ENCODE data around the gene ALOXE3. TPM values are rescaled to one million over a fixed set of nuclear protein-coding genes. Genes with fewer than 3 reads are reported as not detected.

Gene ALOXE3
- under 1 TPM; 0.32 to 0.33 TPM for total RNA-seq
- under 1 TPM in 1 of 2 donors, not detected in 1; 0.20 TPM for polyA plus RNA-seq

DNA sequence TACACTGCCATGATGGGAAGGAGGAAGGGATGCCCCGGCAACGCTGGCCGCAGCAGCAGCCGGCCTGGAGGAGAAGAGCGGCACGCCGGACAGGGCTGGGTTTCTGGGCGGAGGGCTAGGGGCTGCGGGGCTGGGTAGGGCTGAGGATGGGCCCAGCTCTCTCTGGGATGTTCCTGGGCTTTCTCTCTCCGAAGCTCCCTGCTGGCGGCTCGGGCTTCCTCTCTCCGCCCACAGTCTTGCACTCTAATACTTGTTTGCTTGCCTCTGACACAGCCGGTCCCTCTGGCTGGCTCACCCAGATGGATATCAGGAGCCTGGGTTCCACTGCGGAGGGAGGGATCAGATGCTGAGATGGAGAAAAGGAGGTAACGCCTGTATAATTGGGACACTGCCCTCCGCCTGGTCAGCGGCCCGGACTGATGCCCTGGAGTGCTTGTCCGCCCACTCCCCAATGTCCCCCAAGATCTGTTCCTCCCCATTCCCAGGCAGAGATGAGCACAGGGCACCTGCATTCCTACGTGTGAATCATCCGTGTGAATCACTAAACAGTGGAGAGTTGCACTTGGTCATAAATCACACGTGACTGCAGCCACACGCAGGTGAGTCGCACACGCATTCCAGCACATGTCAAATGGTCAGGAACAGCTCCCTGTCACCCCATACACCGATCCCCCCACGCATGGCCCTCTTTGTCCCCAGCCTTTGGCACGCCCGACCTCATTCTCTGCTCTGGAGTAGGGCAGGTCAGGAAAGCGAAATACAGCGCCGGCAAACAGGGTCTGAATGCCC is at the start of gene ALOXE3:
TSS of gene ALOXE3 (minus strand) at position 535 of the 789 bp plus-strand sequence. CDS start at position 11, 524 bp downstream.
- peaks cover 0 to 31% of the 10 kb centered on the region in 2 donors for H3K36me3 Mint-ChIP-seq
- intact Hi-C loops (cut with micrococcal nuclease), result loop anchor here (1.0 to 2.0 kb wide), 5 partner anchors 24 to 265 kb away; partner anchors contain the start of gene RPL26
- H3K9me3 Mint-ChIP-seq, result peaks cover 0 to 19% (median under 1%) of the 10 kb centered on the region in 8 donors
- peaks cover 29 to 60% of the 10 kb centered on the region in 2 donors for H3K27me3 Mint-ChIP-seq
- peaks cover 37% of the 10 kb centered on the region for H3K27me3 ChIP-seq (ENCODE audit: insufficient read depth, low read length)
- no peaks in the 10 kb centered on the region for H3K9me3 ChIP-seq (ENCODE audit: control insufficient read depth in 1 of 2, low read length in 2 of 2)
- peak within 1 kb of the TSS; percentile 91 to 97 (median 94) for H3K4me3 Mint-ChIP-seq
- H3K27ac Mint-ChIP-seq, result peak within 1 kb of the TSS; percentile 95 to 100 (median 98)
- peak in 1 of 5 donors; percentile 59 for DNase-seq
- ChIA-PET POLR2A (ENCODE audit: partially characterized antibody) (interaction anchor here (1.0 to 9.5 kb wide), 31 partner anchors 8 to 876 kb away, joined by 3 to 152 read pairs (median 6); partner anchors contain the start of genes AURKB, BORCS6, CTC1 and GABARAP), CTCF (ENCODE audit: partially characterized antibody) (interaction anchor here (0.6 to 4.1 kb wide), 35 partner anchors 9 to 431 kb away, joined by 3 to 89 read pairs (median 7); partner anchors contain the start of genes AURKB, BORCS6, CTC1 and GUCY2D)
- H3K4me1 ChIP-seq (ENCODE audit: insufficient read depth, low read length), result peaks cover 44% of the 10 kb centered on the region
- peaks cover 28 to 55% (median 41%) of the 10 kb centered on the region in 4 donors for H3K4me1 Mint-ChIP-seq
- H3K27ac ChIP-seq (ENCODE audit: low read depth, low read length), result peak within 1 kb of the TSS; percentile 56
- H3K4me3 ChIP-seq (ENCODE audit: low read length in 2 of 2), result peak within 1 kb of the TSS; percentile 69 to 97
- H3K36me3 ChIP-seq (ENCODE audit: insufficient read depth, low read length), result no peaks in the 10 kb centered on the region

DNA sequence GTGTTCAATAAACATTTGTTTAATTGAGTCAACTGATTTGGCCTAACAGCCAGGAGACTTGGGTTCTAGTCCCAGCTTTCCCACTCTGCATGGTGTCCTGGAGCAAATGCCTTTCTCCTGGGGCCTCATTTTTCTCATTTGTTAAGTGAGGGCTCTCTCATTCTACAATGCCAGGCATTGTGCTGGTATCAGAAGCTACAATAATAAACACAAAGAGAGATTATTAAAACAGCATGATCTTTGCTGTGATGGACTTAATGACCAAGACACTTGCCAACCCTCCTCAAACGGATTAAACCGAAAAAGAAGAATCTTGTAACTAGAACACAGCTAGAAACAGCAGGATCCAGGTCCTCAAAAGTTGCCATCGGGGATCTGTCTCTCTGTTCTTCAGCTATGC is 49.2 kb upstream of the ALOXE3 start:
- Histone ChIP-seq H3K27me3 (ENCODE audit: insufficient read depth, low read length) (no peaks in the 10 kb centered on the region), H3K4me1 (ENCODE audit: insufficient read depth, low read length) (peaks cover 29% of the 10 kb centered on the region), H3K36me3 (ENCODE audit: insufficient read depth, low read length) (no peaks in the 10 kb centered on the region), H3K9me3 (ENCODE audit: control insufficient read depth in 1 of 2, low read length in 2 of 2) (no peaks in the 10 kb centered on the region), H3K27ac (ENCODE audit: low read depth, low read length) (no peak overlapping the region), H3K4me3 (ENCODE audit: low read length in 2 of 2) (no peak overlapping the region)
- Mint-ChIP-seq H3K4me3 (no peak overlapping the region), H3K4me1 (peaks cover 22 to 43% (median 28%) of the 10 kb centered on the region in 4 donors), H3K27me3 (no peaks in the 10 kb centered on the region), H3K36me3 (peaks cover 0 to 10% of the 10 kb centered on the region in 2 donors), H3K9me3 (no peaks in the 10 kb centered on the region), H3K27ac (peak overlapping the region in 2 of 7 donors; percentile 4 to 69)
- POLR2A ChIA-PET (ENCODE audit: partially characterized antibody), result interaction anchor here (1.0 to 2.3 kb wide), 5 partner anchors 10 to 58 kb away, joined by 3 to 30 read pairs (median 7); no protein-coding TSS in a partner anchor
- intact Hi-C loops (cut with micrococcal nuclease), result no loop called here
- CTCF ChIA-PET (ENCODE audit: partially characterized antibody), result interaction anchor here (0.7 to 1.5 kb wide), 6 partner anchors 9 to 57 kb away, joined by 3 to 5 read pairs (median 4); no protein-coding TSS in a partner anchor
- no peak for DNase-seq

DNA sequence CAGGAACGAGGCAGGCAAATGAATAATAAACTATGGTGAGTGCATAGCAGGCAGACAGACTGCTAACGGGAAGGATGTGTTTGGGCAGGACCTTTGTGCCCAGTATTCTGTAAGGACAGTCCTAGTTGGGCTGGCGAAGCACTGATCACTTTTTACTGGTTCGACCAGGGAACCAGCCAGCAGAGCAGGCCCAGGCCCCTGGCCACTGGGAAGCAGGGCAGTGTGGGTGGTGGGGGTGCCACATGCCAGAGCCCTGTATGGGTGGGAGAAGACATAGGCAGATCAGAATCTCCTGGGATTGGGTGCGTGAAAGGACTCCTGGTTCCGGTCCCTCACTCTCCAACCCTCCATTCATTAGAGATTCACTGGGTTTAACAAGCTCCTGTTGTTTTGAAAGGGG is 48.4 kb upstream of the ALOXE3 start:
- no peak overlapping the region for H3K4me3 Mint-ChIP-seq
- no peak for DNase-seq
- H3K9me3 Mint-ChIP-seq, result no peaks in the 10 kb centered on the region
- no peak overlapping the region for H3K27ac ChIP-seq (ENCODE audit: low read depth, low read length)
- H3K27me3 ChIP-seq (ENCODE audit: insufficient read depth, low read length), result no peaks in the 10 kb centered on the region
- H3K9me3 ChIP-seq (ENCODE audit: control insufficient read depth in 1 of 2, low read length in 2 of 2), result no peaks in the 10 kb centered on the region
- H3K4me3 ChIP-seq (ENCODE audit: low read length in 2 of 2), result no peak overlapping the region
- H3K4me1 ChIP-seq (ENCODE audit: insufficient read depth, low read length), result peaks cover 29% of the 10 kb centered on the region
- CTCF ChIA-PET (ENCODE audit: partially characterized antibody), result interaction anchor here (1.2 kb wide), 1 partner anchor 40 kb away, joined by 4 read pairs; no protein-coding TSS in a partner anchor
- H3K36me3 ChIP-seq (ENCODE audit: insufficient read depth, low read length), result peaks cover 2% of the 10 kb centered on the region
- H3K27me3 Mint-ChIP-seq, result no peaks in the 10 kb centered on the region
- H3K36me3 Mint-ChIP-seq, result peaks cover under 1 to 14% of the 10 kb centered on the region in 2 donors
- H3K4me1 Mint-ChIP-seq, result peaks cover 20 to 39% (median 27%) of the 10 kb centered on the region in 4 donors
- peak overlapping the region in 1 of 7 donors; percentile 78 for H3K27ac Mint-ChIP-seq
- intact Hi-C loops (cut with micrococcal nuclease), result no loop called here
- POLR2A ChIA-PET (ENCODE audit: partially characterized antibody), result interaction anchor here (1.7 to 2.3 kb wide), 2 partner anchors 10 to 55 kb away, joined by 8 to 30 read pairs; no protein-coding TSS in a partner anchor

DNA sequence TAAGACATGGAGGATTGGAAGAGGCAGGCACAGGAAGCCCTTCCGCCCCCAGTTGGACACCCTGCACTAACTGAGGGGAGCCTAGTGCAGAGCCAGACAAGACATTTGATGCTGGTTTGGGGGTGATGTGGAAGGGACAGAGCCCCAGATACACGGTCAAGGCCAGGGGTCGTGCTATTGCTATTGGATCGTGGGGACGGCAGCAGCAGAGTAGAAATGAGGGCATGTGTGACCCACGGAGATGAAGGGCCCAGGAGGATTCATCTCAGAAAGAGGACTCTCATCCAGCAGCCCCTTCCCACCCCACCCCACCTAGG is 46.5 kb upstream of the ALOXE3 start:
- DNase-seq, result peak in 1 of 5 donors; percentile 19
- H3K36me3 Mint-ChIP-seq, result peaks cover 19 to 33% of the 10 kb centered on the region in 2 donors

DNA sequence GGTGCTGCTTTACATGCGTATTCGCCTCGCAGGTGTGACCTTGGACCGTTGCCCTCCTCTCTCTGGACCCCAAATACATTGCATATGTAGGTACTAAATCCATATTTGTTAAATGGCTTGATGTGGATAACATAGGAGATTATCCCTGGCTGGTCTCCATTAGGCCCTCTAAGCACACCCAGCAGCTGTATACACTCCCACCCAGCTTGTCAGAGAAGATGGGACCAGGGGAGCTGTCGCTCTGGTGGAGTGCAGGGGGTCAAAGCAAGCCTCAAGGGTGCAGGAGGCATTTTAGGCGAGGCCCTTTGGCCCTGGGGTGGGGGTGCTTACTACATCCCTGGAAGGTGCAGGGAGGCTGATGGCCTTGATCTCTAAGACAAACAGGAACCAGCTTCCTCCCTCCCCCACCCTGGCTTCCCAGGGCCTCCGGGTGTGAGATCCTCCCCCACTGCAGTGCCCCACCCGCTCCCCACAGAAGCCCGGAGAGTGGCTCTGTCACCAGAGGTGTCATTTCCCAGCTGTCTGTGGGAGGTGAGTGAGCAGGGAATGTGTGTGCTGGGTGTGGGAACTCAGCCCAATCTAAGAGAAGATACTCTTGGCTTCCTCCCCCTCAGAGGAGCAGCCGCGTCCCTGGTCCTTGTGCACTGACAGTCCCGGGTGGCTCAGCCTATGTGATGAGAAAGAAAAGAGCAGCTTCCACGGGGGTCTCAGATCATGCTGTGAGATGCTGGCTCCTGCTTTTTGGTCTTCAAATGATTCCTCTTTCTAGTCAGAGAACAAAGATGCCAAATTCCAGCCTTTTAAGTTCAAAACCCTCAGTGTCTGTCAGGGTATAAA is 45.9 kb upstream of the ALOXE3 start:
- no peaks in the 10 kb centered on the region for H3K27me3 Mint-ChIP-seq
- peak overlapping the region; percentile 83 to 93 (median 88) for H3K4me3 Mint-ChIP-seq
- intact Hi-C loops (cut with micrococcal nuclease), result loop anchor here (1.0 kb wide), 2 partner anchors 9 to 22 kb away; no protein-coding TSS in a partner anchor
- ChIA-PET POLR2A (ENCODE audit: partially characterized antibody) (interaction anchor here (0.7 to 23.4 kb wide), 21 partner anchors 10 to 581 kb away, joined by 3 to 1074 read pairs (median 6); partner anchors contain the start of genes ALOXE3, AURKB, BORCS6 and CTC1), CTCF (ENCODE audit: partially characterized antibody) (interaction anchor here (0.7 to 1.9 kb wide), 6 partner anchors 9 to 137 kb away, joined by 4 to 8 read pairs (median 4); no protein-coding TSS in a partner anchor)
- H3K27ac Mint-ChIP-seq, result peak overlapping the region; percentile 95 to 99 (median 98)
- peak; percentile 71 to 88 (median 75) for DNase-seq
- Histone ChIP-seq H3K27ac (ENCODE audit: low read depth, low read length) (peak overlapping the region; percentile 100), H3K36me3 (ENCODE audit: insufficient read depth, low read length) (peaks cover 25% of the 10 kb centered on the region), H3K9me3 (ENCODE audit: control insufficient read depth in 1 of 2, low read length in 2 of 2) (no peaks in the 10 kb centered on the region), H3K4me3 (ENCODE audit: low read length in 2 of 2) (peak overlapping the region; percentile 50 to 56), H3K4me1 (ENCODE audit: insufficient read depth, low read length) (peaks cover 54% of the 10 kb centered on the region), H3K27me3 (ENCODE audit: insufficient read depth, low read length) (no peaks in the 10 kb centered on the region)
- peaks cover 0 to 1% (median 0%) of the 10 kb centered on the region in 8 donors for H3K9me3 Mint-ChIP-seq
- peaks cover 40 to 61% (median 49%) of the 10 kb centered on the region in 4 donors for H3K4me1 Mint-ChIP-seq
- H3K36me3 Mint-ChIP-seq, result peaks cover 19 to 36% of the 10 kb centered on the region in 2 donors

More for the DNA sequence above, 46.5 kb upstream of the ALOXE3 start:
- Mint-ChIP-seq H3K4me1 (peaks cover 38 to 55% (median 45%) of the 10 kb centered on the region in 4 donors), H3K27me3 (no peaks in the 10 kb centered on the region), H3K9me3 (peaks cover 0 to 1% (median 0%) of the 10 kb centered on the region in 8 donors), H3K27ac (peak overlapping the region; percentile 95 to 99 (median 98)), H3K4me3 (peak overlapping the region; percentile 83 to 93 (median 88))
- Histone ChIP-seq H3K9me3 (ENCODE audit: control insufficient read depth in 1 of 2, low read length in 2 of 2) (no peaks in the 10 kb centered on the region), H3K4me3 (ENCODE audit: low read length in 2 of 2) (peak overlapping the region; percentile 50 to 56), H3K27ac (ENCODE audit: low read depth, low read length) (peak overlapping the region; percentile 100), H3K4me1 (ENCODE audit: insufficient read depth, low read length) (peaks cover 48% of the 10 kb centered on the region), H3K36me3 (ENCODE audit: insufficient read depth, low read length) (peaks cover 19% of the 10 kb centered on the region), H3K27me3 (ENCODE audit: insufficient read depth, low read length) (no peaks in the 10 kb centered on the region)
- ChIA-PET POLR2A (ENCODE audit: partially characterized antibody) (interaction anchor here (0.7 to 23.4 kb wide), 18 partner anchors 10 to 581 kb away, joined by 3 to 1074 read pairs (median 6); partner anchors contain the start of genes ALOXE3, BORCS6, CTC1 and HES7), CTCF (ENCODE audit: partially characterized antibody) (interaction anchor here (1.2 to 1.9 kb wide), 5 partner anchors 9 to 136 kb away, joined by 4 to 8 read pairs (median 5); no protein-coding TSS in a partner anchor)
- intact Hi-C loops (cut with micrococcal nuclease), result loop anchor here (1.0 kb wide), 2 partner anchors 9 to 22 kb away; no protein-coding TSS in a partner anchor

Data from CD4-positive, alpha-beta memory T cell (primary cell).